Muscle of leg (tissue), 11 donors: Measurements from ENCODE around the gene HOXB5. TPM values are rescaled to one million over a fixed set of nuclear protein-coding genes. Genes with fewer than 3 reads are reported as not detected.

Experiments used
- DNase-seq: peaks from one replicate; pipeline ENCODE4 v3.0.0; 2013
- H3K27ac ChIP-seq: one replicate; pipeline ENCODE4 v1.5.1; 2013; ENCODE audit warnings: mild to moderate bottlenecking, low read length, control low read depth
- H3K27me3 ChIP-seq: one replicate; pipeline ENCODE4 v1.6.1; 2013; ENCODE audit warnings: low read length; ENCODE audit not compliant: control insufficient read depth, insufficient read depth
- H3K36me3 ChIP-seq: one replicate; pipeline ENCODE4 v1.6.1; 2013; ENCODE audit warnings: low read length; ENCODE audit not compliant: control insufficient read depth, insufficient read depth
- H3K4me1 ChIP-seq: one replicate; pipeline ENCODE4 v1.6.1; 2013; ENCODE audit warnings: low read length; ENCODE audit not compliant: control insufficient read depth, insufficient read depth
- H3K4me3 ChIP-seq: one replicate; pipeline ENCODE4 v1.5.1; 2013; ENCODE audit warnings: low read length, control low read depth
- H3K9me3 ChIP-seq: replicated peaks from 2 replicates; pipeline ENCODE4 v1.6.1; 2013; ENCODE audit warnings: low read depth, low read length; ENCODE audit not compliant: control insufficient read depth
- WGBS: methylation state at CpG from one replicate; pipeline ENCODE4 v1.1.5; 2013; ENCODE audit warnings: missing lambda C conversion rate; ENCODE audit not compliant: insufficient coverage; 5-methylcytosine and 5-hydroxymethylcytosine counted together
- polyA plus RNA-seq, 8 donors: library from polyadenylated mRNA; unstranded; fragments of 120-200 nt; gene quantifications; one replicate each; pipeline versions ENCODE4 v1.2.1 to v1.2.3, GENCODE V29; 2013; ENCODE audit warnings: inconsistent platforms in 1 of 8, low replicate concordance in 1 of 8; ENCODE audit not compliant: insufficient read length in 8 of 8, insufficient read depth in 1 of 8
- total RNA-seq: library from RNA; stranded (reverse); fragments of 120-200 nt; gene quantifications from one replicate; pipeline ENCODE4 v1.2.4, GENCODE V29; 2013

Gene HOXB5
- total and polyA plus RNA-seq, 9 donors = 0.13 to 2.7 (median 0.54) TPM

DNA sequence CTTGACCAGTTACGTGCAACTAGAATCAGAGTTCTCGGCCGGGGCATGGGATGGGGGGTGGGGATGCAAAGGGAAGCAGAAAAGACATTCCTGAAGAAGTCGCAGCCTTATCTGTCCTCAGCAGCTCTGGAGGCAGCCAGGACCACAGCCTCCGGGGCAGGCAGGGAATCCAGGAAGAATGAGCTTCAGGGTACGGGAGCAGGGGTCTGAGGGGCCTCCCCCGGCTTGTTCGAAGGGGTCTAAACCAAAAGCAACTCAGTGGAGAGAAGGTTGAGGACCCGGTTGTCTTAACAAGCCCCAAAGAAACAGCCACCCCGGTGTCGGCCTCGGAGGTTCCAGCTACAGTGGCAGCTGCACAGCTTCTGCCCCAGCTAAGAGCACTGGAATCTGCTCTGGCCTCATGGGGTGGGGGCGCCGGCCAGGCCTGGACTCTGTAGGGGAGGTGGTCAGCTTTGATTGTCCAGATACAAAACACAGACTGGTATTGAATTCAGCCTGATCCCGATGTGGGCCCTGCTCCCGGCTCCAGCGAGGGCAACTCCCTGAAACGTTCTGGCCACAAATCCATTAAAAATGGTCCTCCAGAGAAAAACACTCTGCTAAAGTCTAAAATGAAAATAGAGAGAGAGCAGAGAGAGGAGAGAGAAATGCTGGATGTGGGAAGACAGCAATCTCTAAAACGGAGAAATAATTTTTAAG lies 23.1 kb downstream of the HOXB5 start:
- H3K4me1 ChIP-seq = peaks cover 19% of the 10 kb centered on the region
- H3K9me3 ChIP-seq = no peaks in the 10 kb centered on the region
- 8% methylated on average over 12 of the region's 19 CpGs for whole genome bisulfite sequencing
- H3K4me3 ChIP-seq = no peak overlapping the region
- peak overlapping the region; percentile 60 for H3K27ac ChIP-seq
- no peaks in the 10 kb centered on the region for H3K36me3 ChIP-seq
- no peak for DNase-seq
- H3K27me3 ChIP-seq = peaks cover 97% of the 10 kb centered on the region

DNA sequence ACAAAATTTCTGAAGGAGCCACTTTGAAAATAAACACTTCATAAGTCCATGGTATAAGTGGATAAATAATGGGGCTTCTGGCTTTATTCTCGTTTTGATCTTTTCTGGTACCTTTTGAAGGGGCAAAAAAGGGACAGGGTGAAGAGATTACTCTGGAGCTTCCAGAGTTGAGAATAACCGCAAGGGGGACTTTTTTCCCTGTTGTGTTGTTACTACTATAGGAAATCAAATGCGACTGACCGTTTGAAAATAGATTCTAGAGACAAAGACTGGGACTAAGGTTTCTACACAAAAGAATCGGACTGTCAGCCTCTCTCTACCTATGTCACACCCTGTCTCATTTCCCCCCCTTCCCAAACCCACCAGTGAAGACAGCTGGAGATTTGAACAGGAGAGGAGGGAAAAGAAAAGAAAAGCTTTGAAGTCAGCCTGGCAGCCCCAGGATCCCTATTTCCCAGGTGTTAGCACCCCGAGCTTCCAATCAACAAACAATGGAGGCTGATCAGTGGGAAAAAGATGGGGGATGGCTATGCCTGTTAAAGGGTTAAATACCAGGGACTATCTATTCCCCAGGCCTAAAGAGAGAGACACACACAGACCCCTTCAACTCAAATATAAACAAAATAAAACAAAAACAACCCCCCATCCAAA lies 23.8 kb downstream of the HOXB5 start:
- H3K4me1 ChIP-seq = peaks cover 24% of the 10 kb centered on the region
- no peaks in the 10 kb centered on the region for H3K36me3 ChIP-seq
- H3K27ac ChIP-seq = peak overlapping the region; percentile 60
- no peak overlapping the region for H3K4me3 ChIP-seq
- 18% methylated on average over 1 of the region's 6 CpGs for WGBS
- H3K9me3 ChIP-seq = no peaks in the 10 kb centered on the region
- peaks cover 99% of the 10 kb centered on the region for H3K27me3 ChIP-seq
- no peak for DNase-seq

DNA sequence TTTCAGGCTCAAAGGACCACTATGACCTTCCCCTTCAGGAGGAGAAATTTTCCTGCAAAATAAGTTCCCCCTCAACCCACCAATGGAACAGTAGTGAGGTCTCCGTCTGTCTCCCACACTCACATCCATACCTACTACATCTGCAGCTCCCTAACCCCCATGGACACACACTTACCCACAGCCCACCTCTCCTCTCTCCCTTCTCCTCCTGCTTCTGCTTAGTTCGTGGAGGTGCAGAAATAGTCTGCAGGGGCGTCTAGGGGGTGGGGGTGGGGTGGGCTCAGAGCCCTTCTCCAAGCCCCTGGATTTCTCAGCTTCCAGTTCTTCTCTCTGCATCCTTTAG lies 24.4 kb downstream of the HOXB5 start:
- H3K36me3 ChIP-seq = no peaks in the 10 kb centered on the region
- H3K9me3 ChIP-seq = no peaks in the 10 kb centered on the region
- H3K27ac ChIP-seq = peak overlapping the region; percentile 13
- H3K27me3 ChIP-seq = peaks cover 99% of the 10 kb centered on the region
- no peak for DNase-seq
- H3K4me3 ChIP-seq = no peak overlapping the region
- WGBS = 43% methylated on average over 1 of the region's 3 CpGs
- H3K4me1 ChIP-seq = peaks cover 24% of the 10 kb centered on the region

DNA sequence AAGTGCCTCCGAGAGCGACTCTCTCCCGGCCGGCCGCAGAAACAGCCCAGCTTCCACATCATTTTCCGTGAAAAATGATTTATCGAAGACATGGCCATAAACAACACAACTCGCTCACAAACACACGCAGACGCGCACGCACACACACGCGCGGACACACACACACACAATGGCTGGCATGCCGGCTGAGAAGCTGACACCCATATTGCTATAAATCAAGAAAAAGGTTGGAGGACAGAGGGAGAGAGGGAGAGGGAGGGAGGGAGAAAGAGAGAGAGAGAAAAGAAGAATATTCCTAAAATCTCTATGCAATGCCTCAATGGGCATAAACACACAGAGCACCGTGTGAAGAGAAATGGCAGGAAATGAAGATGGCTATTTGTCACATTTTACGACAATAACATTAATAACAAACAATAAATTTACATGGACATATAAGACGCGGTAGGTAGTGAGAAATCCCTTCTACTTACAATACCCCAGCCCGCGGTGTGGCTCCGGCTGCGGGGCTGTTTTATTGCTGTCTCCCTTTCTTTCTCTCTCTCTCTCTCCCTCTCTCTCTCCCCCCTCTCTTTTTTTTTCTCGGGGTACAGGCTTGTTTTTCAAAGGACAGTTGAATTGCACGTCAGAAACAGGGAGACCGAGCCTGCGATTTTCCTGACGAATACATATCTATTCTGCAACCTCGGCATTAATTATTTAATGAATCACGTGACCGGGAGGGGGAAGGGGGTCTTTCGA lies 24.9 kb downstream of the HOXB5 start:
- H3K36me3 ChIP-seq = no peaks in the 10 kb centered on the region
- DNase-seq = no peak
- peaks cover 27% of the 10 kb centered on the region for H3K4me1 ChIP-seq
- H3K9me3 ChIP-seq = no peaks in the 10 kb centered on the region
- WGBS = 9% methylated on average over 4 of the region's 33 CpGs
- H3K27me3 ChIP-seq = peaks cover 97% of the 10 kb centered on the region
- H3K4me3 ChIP-seq = no peak overlapping the region
- peak overlapping the region; percentile 38 for H3K27ac ChIP-seq

DNA sequence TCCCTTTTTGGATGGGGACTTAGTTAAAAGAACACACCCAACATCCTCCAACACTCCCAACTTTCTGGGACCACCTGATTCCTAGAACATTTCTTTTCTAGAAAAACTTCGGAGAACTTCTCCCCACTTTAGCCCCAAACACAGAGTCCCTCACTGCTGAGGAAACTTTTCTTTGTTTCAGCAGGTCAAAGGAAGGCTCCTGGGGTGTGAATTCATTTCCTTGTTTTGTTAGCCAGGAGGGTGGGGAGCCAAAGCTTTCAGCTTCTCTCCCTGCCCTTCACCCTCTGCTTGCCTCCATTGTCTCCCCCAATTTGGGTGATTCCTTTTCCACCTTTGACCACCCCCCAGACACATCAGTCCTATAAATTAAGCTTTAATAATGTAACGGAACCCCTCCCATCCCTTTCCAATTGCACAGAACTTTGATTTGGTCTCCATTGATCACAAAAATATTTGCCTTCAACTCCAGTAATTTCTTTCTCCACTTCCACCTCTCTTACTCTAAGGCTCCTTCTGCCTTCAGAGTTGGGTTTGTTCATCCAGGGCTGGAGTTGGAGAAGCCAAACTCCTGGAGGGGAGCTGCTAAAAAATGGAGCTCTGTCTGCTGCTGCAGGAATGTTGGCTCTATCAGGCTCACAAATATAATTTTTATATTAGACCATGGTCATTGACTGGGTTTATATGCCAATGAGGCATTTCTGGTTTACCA lies 25.8 kb downstream of the HOXB5 start:
- Histone ChIP-seq H3K27ac (peak overlapping the region; percentile 31), H3K9me3 (no peaks in the 10 kb centered on the region), H3K36me3 (no peaks in the 10 kb centered on the region), H3K4me3 (no peak overlapping the region), H3K27me3 (peaks cover 97% of the 10 kb centered on the region), H3K4me1 (peaks cover 33% of the 10 kb centered on the region)
- WGBS = 33% methylated on average over 1 of the region's 2 CpGs
- no peak for DNase-seq

DNA sequence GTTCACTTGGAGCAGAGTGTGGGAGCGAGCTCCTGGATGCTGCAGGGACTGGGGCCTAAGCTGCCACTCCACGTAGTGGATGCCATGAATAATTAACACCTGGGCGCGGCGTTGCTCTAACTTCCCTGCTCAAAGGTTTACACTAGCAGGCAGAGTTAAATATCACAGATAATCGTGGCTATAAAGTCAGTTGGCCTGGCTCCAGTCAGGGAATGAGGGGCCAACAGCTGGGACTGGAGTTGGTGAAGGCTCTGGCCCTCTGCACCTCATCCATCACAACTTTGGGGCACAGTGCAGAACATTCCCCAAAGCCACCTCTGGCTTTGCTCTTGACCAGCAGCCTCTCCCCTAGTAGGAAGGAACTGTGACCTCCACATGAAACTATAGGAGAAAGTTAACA lies 26.4 kb downstream of the HOXB5 start:
- no peaks in the 10 kb centered on the region for H3K36me3 ChIP-seq
- peaks cover 96% of the 10 kb centered on the region for H3K27me3 ChIP-seq
- no peak for DNase-seq
- H3K9me3 ChIP-seq = no peaks in the 10 kb centered on the region
- no peak overlapping the region for H3K4me3 ChIP-seq
- H3K27ac ChIP-seq = peak overlapping the region; percentile 6
- WGBS = 63% methylated on average over 5 of the region's 6 CpGs
- peaks cover 34% of the 10 kb centered on the region for H3K4me1 ChIP-seq

DNA sequence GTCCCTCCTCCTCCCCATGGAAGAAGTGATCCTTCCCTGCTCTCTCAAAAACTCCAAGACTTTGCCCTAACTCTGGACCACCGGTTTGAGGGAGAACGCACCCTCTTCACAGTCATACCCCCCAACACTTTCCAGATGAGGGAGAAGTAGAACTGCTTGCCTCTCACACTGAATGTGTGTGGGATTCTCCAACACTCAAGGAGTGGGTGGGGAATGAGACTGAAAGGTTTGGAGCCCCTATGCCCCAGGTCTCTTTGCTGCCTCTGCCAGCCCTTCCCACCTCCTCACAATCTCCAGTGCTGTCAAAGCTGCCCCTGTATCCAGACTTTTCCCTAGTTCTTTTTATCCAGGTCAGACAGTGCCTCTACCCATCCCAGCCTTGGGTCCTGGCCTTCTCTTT lies 26.9 kb downstream of the HOXB5 start:
- no CpG with 5 or more reads among the region's 2 CpGs for WGBS
- H3K36me3 ChIP-seq = no peaks in the 10 kb centered on the region
- H3K4me1 ChIP-seq = peaks cover 35% of the 10 kb centered on the region
- DNase-seq = no peak
- peaks cover 96% of the 10 kb centered on the region for H3K27me3 ChIP-seq
- no peak overlapping the region for H3K27ac ChIP-seq
- H3K4me3 ChIP-seq = no peak overlapping the region
- H3K9me3 ChIP-seq = no peaks in the 10 kb centered on the region

DNA sequence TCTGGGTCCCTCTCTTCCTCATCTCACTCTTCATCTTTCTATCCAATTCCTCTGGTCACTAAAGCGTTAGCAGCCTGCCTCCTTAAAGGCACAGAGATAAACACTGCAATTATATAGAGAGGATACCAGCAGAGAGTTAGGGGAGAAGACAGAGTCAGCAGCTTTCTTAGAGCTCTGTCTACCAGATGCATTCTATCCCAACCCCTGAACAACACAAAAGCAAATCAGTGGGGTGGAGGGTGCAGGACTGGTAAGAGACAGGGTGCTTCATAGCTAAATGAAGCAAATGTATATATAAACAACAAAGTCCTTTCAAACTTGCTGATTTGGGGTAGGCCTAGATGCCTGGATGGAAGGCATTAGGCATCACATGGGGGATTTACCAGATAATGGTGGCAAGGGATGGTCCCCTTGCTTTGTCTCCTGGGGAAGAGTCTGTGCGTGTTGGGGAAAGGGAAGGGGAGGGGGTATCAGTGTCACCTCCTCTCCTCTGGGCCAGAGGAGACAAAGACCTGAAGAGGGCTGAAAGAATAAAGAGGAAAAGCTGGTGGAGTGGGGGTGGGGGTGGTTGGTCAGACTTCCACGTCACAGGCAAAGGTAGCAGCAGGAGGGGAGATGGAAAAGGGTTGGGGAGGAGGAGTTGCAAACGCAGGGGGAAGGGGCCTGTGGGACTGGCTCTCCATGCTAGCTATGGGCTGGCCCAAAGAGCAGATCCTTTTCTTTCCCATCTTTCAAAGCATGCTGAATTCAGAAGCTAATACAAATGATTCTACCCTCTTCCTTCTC lies 27.5 kb downstream of the HOXB5 start:
- H3K4me3 ChIP-seq = no peak overlapping the region
- H3K4me1 ChIP-seq = peaks cover 29% of the 10 kb centered on the region
- no peaks in the 10 kb centered on the region for H3K9me3 ChIP-seq
- DNase-seq = no peak
- peaks cover 96% of the 10 kb centered on the region for H3K27me3 ChIP-seq
- whole genome bisulfite sequencing = 46% methylated on average over 2 of the region's 4 CpGs
- no peak overlapping the region for H3K27ac ChIP-seq
- H3K36me3 ChIP-seq = no peaks in the 10 kb centered on the region

DNA sequence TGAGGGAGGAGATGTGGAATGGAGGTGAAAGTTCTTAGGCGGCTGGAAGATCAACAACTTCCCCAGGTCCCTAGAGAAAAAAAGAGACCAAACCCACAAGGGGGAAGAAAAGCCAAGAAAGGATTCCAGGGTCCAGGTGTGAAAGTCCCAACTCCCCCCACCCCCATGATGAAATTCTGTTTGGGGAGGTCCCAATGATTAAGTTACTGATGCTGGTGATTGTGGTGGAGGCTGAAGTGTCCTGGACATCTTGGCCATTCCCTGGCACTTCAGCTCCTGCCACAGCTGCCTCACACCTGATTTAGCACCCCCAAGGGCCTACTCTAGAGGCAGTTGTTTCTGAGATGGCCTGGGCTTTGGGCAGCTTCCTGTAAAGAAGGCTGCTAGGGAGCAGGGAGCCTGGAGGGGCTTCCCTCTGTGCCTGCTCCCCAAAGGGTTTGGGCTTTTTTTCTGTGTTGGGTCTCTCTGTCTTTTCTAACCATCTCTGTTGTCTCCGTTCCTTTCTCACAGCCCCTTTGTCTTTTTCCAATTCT lies 28.5 kb downstream of the HOXB5 start:
- Histone ChIP-seq H3K9me3 (no peaks in the 10 kb centered on the region), H3K4me1 (peaks cover 20% of the 10 kb centered on the region), H3K36me3 (no peaks in the 10 kb centered on the region), H3K4me3 (peak overlapping the region; percentile 48), H3K27ac (peak overlapping the region; percentile 38), H3K27me3 (peaks cover 94% of the 10 kb centered on the region)
- no peak for DNase-seq
- WGBS = no CpG with 5 or more reads among the region's 2 CpGs
